H7 (cell line): ENCODE data around the gene SLC35F3. TPM values are rescaled to one million over a fixed set of nuclear protein-coding genes. Genes with fewer than 3 reads are reported as not detected.
"Not testable (repeated sequence)": the region's sequence is repeated elsewhere in the genome, so short reads cannot be mapped to it uniquely, and the experiment has no call there.

Experiments
- DNase-seq: peaks from one replicate; pipeline ENCODE4 v3.0.0; 2012
- H3K27me3 ChIP-seq: 2 replicates; pipeline ENCODE4 v1.6.0; 2011; ENCODE audit warnings: mild to moderate bottlenecking, low read length; ENCODE audit not compliant: control insufficient read depth, insufficient read depth
- H3K36me3 ChIP-seq: replicated peaks from 2 replicates; pipeline ENCODE4 v1.5.1; 2011; ENCODE audit warnings: low read length; ENCODE audit not compliant: control insufficient read depth, insufficient read depth
- H3K4me3 ChIP-seq: 2 replicates; pipeline ENCODE4 v1.5.1; 2011; ENCODE audit warnings: low read depth, mild to moderate bottlenecking, control low read depth, low read length, moderate library complexity; ENCODE audit not compliant: insufficient read depth
- total RNA-seq: library from RNA; depleted of rRNA; stranded (reverse); fragments of >200 nt; shearing (Covaris generic); gene quantifications from 2 replicates; pipeline ENCODE4 v1.2.3, GENCODE V29; 2014

Gene SLC35F3
- total RNA-seq, 1 experiment from 2014 or later: 7.2 TPM

DNA sequence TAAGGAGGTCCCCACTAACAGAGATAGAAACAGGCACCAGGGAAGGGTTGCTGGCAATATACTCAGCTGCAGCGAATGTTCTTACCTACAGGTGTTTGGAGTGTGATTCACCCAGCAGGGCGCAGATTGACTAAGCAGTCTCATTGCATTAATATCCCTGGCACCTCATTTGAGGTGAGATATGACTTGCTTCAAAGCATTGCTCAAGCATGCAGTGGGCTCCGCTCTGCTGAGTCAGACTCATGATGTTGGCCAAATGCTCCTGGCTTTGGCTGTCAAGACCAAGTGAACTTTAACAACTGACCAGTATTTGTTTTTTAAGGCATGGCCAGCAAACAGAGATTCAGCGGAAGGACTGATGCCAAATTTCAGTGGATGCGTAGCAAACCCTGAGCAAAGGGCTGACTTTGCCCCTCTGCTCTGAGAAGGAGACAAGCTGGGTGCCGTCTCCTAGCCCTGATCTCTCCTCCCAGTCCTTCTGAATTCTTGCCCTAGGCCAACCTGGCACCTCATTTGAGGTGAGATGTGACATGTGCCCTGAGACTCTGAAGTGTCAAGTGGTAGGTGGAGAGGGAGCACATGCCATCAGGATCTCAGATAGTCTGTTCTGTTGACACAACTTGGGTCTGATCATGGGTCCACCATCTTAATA is 281.7 kb downstream of the SLC35F3 start:
- Histone ChIP-seq H3K27me3 (no peaks in the 10 kb centered on the region; the same call in 1 of the 2 replicates), H3K36me3 (no peaks in the 10 kb centered on the region), H3K4me3 (no peak overlapping the region)
- DNase-seq: no peak

DNA sequence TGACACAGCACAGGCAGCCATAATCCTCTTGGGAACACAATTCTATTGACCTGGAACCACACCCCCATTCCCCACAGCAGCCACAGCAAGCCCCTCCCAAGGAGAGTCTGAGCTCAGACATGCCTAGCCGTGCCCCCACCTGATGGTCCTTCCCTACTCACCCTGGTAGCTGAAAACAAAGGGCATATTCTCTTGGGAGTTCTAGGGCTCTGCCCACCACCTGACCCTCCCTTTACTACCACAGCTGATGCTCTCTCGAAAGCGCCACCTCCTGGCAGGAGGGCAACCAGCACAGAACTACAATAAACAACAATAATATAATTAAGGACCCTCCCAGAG is 283.9 kb downstream of the SLC35F3 start:
- no peak for DNase-seq
- H3K27me3 ChIP-seq: no peaks in the 10 kb centered on the region; the same call in 1 of the 2 replicates
- H3K36me3 ChIP-seq: no peaks in the 10 kb centered on the region
- no peak overlapping the region for H3K4me3 ChIP-seq

DNA sequence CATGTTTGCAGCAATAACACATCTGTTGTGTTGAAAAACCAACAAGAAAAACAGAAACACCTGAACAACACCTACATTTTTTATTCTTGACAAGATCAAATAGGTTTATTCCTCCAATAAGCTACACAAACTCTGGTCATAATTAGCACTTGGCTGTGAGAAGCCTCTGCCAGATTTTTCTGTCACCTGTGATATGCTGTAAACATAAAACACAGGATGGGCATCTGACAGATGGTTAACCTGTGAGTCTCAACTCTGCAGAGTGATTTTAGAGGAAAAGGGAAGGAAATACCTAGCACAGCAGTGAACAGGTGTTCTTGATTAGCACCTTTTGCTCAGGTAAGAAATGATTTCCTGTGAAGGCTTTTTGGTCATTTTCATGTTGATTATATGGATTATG is 293.4 kb downstream of the SLC35F3 start:
- H3K36me3 ChIP-seq: no peaks in the 10 kb centered on the region
- DNase-seq: no peak
- no peaks in the 10 kb centered on the region for H3K27me3 ChIP-seq
- H3K4me3 ChIP-seq: no peak overlapping the region

DNA sequence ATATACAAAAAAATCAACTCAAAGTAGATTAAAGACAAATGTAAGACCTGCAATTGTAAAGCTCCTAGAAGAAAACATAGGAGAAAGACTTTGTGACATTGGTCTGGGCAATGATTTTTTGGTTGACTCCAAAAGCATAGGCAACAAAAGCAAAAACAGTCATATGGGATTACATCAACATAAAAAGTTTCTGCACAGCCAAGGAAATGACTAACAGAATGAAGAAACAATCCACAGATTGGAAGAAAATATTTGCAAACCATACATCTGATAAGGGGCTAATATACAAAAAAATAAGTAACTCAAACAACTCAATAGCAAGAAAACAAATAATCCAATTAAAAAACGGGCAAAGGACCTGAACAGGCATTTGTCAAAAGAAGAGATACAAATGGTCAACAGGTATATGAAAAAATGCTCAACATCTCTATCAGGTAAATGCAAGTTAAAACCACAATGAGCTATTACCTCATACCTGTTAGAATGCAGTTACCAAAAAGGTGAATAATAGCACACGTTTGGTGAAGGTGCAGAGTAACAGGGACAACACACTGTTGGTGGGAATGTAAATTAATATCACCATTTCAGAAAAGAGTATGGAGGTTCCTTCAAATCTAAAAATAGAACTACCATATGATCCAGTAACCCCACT is 295.1 kb downstream of the SLC35F3 start:
- no peak for DNase-seq
- no peak overlapping the region for H3K4me3 ChIP-seq
- no peaks in the 10 kb centered on the region for H3K36me3 ChIP-seq
- H3K27me3 ChIP-seq: no peaks in the 10 kb centered on the region

DNA sequence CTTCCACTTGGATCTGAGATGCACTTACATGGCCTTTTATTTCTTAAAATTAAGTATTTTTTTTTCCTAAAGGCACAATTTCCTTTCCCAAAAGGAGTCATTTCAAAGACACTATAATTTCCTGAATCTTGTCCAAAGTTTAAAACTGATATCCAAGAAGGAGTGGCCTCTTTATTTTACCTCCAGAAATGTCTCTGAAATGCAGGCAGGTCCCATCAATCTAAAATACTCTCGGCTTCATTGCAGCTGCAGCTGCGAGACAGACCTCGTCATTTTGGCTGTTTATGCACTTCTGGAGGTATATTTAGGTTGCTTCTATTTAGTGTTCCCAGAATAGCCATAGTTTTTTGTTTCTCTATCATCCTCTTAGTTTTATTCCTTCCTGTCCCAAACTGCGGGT is 296.1 kb downstream of the SLC35F3 start:
- Histone ChIP-seq H3K4me3 (no peak overlapping the region), H3K27me3 (no peaks in the 10 kb centered on the region; the same call in 1 of the 2 replicates), H3K36me3 (no peaks in the 10 kb centered on the region)
- no peak for DNase-seq

DNA sequence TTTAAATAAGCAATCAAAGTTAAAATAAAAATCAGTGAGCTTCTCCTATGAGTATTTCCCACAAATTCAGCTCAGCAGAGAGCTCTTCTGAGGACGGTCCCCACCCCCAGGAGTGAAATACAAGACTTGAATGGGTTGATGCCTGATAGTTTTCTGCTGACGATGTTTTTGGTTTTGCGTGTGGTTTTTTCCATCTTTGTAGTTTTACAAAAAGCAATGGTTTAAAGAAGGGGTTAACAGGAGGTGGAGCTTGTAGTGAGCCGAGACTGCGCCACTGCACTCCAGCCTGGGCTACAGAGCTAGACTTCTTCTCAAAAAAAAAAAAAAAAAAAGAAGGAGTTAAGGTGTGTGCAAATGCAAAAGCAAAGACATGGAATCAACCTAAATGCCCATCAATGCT is 297.1 kb downstream of the SLC35F3 start:
- Histone ChIP-seq H3K4me3 (no peak overlapping the region), H3K36me3 (no peaks in the 10 kb centered on the region), H3K27me3 (no peaks in the 10 kb centered on the region; the same call in 1 of the 2 replicates)
- DNase-seq: no peak

DNA sequence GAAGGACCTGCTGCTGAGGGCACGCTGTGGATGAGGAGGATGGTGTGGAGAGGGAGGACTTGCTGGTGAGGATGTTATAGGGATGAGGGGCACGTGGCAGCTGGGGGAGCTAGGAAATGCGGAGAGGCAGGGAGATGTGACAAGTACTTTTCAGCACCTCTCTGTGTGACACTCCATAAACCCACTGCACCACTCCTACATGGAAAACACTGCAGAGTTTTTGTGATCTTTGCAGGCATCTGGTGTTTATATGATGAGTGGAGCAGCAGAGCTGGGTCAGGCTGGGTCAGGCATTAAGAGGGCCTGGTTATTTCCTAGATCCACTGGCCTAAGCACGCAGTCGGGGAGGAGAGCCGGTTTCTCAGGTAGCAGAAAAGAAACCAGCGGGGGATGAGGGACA is 301.5 kb downstream of the SLC35F3 start:
- no peak overlapping the region for H3K4me3 ChIP-seq
- H3K27me3 ChIP-seq: no peaks in the 10 kb centered on the region; the same call in 1 of the 2 replicates
- no peaks in the 10 kb centered on the region for H3K36me3 ChIP-seq
- DNase-seq: no peak

GRCh38 chr1:234206651-234207284 is 302.3 kb downstream of the SLC35F3 start:
- no peak for DNase-seq
- H3K27me3 ChIP-seq: no peaks in the 10 kb centered on the region; the same call in 1 of the 2 replicates
- no peak overlapping the region for H3K4me3 ChIP-seq
- no peaks in the 10 kb centered on the region for H3K36me3 ChIP-seq

- peaks cover 2% of the 10 kb centered on the region for H3K27me3 ChIP-seq
- no peak overlapping the region for H3K4me3 ChIP-seq
- no peaks in the 10 kb centered on the region for H3K36me3 ChIP-seq
- no peak for DNase-seq
Observed at GRCh38 chr1:234208351-234208750, 303.9 kb downstream of the SLC35F3 start.

DNA sequence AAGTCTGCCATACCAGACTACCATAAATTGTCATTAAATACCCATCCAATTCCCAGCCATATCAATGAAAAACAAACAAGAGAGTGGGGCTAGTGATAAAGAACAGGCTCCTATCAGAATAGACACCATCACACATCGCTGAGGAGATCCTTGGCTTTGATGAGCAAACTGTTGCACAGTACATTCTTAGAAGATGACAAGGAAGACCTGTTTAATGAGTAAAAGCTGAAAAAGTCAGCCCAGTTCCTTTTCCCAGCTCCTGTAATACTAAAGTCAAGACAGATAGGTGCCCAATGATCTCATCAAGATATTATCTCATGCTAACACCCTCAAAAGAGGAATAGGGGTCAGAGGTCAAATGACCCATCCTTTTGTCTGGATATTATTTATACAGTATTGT is 304.3 kb downstream of the SLC35F3 start:
- Histone ChIP-seq H3K27me3 (peaks cover 6% of the 10 kb centered on the region), H3K36me3 (no peaks in the 10 kb centered on the region), H3K4me3 (no peak overlapping the region)
- DNase-seq: no peak

- H3K4me3 ChIP-seq, H3K36me3 ChIP-seq, DNase-seq: not testable (repeated sequence)
- peaks cover 16% of the 10 kb centered on the region for H3K27me3 ChIP-seq
Observed at GRCh38 chr1:234210429-234210828, 306.0 kb downstream of the SLC35F3 start.

DNA sequence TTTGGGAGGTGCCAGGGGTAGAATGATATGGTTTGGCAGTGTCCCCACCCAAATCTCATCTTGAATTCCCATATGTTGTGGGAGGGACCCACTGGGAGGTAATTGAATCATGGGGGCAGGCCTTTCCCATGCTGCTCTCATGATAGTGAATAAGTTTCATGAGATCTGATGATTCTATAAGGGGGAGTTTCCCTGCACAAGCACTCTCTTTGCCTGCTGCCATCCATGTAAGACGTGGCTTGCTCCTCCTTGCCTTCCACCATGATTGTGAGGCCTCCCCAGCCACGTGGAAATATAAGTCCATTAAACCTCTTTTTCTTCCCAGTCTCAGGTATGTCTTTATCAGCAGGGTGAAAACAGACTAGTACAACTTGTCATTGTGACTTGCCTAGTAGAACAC is 307.4 kb downstream of the SLC35F3 start:
- not testable (repeated sequence) for H3K36me3 ChIP-seq, DNase-seq, H3K4me3 ChIP-seq
- peaks cover 16% of the 10 kb centered on the region for H3K27me3 ChIP-seq

DNA sequence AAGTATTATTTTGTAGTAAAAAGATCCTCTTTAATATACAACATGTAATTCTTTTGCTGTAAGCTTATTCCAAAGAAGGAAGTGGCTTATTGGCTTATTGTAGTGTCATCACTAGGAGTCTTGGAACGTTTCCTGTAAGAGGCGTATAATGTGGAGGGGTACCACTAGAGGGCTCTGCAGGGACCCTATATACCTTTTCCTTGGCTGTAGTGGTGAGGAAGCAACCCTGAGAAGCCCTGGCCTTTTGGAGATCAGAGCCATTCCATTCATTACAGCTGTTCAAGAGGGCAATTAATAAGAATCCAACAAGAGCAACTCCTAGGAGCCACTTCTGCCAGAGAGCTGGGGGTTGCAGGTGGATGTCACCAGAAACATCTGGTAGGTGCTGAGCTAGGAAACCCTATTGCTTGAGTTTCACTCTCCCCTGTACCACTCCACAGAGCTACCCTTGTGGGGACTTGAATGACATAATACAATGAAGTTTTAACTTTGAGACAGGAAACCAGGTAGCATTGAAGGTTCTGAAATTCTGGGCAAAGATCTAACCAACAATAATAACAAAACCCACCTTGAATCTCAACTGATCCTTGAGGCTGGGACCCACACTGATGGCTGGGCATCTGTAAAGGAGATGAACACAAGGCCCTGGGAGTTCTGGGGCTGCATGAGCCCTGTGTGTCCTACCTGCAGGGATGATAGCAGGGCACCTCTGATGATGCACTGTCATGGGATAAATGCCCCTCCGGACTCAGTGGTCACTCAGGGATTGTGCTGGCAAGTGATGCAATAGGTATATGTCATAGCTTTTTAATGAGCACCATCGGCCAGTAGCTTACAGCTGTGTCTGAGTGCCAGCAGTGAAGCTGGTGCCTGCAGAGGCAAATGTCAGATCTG is 308.5 kb downstream of the SLC35F3 start:
- no peaks in the 10 kb centered on the region for H3K36me3 ChIP-seq
- H3K27me3 ChIP-seq: peaks cover 16% of the 10 kb centered on the region
- peak; percentile 82 for DNase-seq
- H3K4me3 ChIP-seq: no peak overlapping the region

DNA sequence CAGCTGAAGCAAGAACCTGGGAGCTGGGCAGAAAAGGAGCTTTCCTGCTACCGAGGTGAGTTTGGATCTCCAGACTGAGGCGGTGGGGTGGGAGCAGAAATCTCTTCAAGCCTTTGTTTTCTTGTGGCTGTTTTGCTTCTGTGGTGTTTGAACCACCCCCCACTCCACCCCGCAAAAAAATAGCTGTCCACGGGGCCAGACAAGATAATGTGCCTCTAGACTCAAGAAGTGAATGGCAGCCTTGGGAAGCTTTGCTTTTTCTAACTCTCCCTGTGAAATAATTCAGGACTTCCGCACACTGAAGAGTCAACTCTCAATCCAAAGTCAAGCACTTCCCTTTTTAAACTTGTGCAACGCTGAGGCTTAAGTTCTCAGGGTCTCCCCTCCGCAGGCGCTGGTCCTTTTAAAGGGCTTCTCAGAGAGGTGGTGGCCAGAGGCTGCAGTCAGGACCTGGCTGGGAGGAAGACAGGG is 309.2 kb downstream of the SLC35F3 start:
- no peaks in the 10 kb centered on the region for H3K36me3 ChIP-seq
- peaks cover 16% of the 10 kb centered on the region for H3K27me3 ChIP-seq
- peak overlapping the region; percentile 77 for H3K4me3 ChIP-seq
- DNase-seq: no peak
